K562 treated with DMSO at 1 percent for 4 hours (cell line): ENCODE data around the gene TMEM221. TPM values are rescaled to one million over a fixed set of nuclear protein-coding genes. Genes with fewer than 3 reads are reported as not detected.

Experiments
- total RNA-seq: library from RNA; unstranded; fragments of 300-600 nt; gene quantifications from 2 replicates; pipeline ENCODE4 v1.2.3, GENCODE V29; 2022; ENCODE audit not compliant: insufficient read depth

TMEM221 gene
- not detected in 2 replicates for total RNA-seq

DNA sequence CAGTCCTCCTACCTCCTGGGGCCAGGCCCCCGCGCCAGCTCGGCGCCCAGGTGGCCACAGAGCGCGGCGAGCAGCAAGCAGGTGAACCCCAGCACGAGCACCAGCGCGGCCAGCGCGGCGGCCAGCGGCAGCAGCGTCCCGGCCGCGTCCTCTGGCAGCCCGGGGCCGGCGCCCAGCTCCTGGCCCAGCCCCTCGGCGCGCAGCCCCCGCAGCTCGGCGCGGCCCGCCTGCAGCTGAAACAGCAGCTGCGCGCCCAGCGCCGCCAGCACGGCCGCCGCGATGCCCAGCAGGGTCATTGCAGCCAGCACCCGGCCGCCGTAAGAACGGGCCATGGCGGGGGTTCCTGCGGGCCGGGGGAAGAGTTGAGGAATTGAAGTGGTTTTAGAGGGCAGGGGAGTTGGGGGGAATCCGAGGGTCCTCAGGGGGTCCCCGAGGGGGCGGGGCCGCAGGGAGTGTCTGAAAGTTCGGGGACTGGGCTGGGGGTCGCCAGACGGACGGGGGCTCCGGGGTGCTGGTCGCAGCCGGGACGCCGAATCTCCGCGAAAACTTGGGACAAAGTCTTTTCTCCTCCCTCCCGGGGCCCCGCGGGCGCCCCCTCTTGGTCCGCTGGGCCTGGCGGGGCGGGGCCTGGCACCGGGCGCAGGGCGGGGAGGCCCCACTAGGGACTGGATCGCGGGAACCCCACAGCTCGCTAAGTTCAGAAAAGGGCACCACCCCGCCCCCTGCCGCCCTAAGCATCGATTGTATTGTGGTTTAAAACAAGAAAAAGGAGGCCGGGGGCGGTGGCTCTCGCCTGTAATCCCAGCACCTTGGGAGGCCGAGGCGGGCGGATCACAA, at the start of gene TMEM221:
TMEM221 (minus strand) TSS at position 538 of the 837 bp plus-strand sequence; CDS start at position 332, 206 bp downstream.

DNA sequence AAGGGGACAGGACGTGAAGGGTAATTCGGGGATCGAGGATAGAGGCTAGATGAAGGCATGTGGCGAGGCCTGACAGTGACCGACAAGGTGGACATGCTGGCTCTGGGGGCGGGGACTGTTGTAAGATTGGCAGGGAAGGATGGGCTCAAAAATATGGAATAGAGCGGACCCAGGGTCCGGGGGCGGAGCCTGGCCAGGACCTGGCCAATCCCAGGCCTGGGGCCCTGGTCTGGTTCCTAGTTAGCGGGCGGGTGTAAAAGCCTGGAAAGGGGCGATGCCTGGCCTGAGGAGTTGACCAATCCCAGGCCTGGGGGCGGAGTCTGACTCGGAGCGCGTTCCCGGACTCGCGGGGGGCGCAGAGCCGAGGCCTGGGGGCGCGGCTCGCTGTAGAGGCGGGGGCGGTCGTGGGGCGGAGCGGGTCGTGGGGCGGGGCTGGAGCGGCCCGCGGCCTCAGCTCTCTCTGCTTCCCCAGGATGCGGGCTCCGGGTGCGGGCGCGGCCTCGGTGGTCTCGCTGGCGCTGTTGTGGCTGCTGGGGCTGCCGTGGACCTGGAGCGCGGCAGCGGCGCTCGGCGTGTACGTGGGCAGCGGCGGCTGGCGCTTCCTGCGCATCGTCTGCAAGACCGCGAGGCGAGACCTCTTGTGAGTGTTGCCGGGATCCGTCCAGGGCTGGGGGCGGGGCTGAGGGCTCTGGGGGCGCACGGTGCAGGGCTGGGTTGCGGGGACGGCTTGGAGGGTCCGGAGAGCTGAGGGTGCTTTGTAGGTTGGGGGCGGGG, 21.8 kb upstream of the TMEM221 start, which contains the start of gene SLC27A1:
SLC27A1 (plus strand) TSS at position 457 of the 774 bp plus-strand sequence; CDS start at position 474, 17 bp downstream.

GRCh38 chr19:17460372-17461230, 12.1 kb upstream of the TMEM221 start, which contains the start of gene NXNL1:
NXNL1 (minus strand) TSS chr19:17460926; CDS start chr19:17460869, 57 bp downstream.

GRCh38 chr19:17419621-17420474, 28.6 kb downstream of the TMEM221 start, which contains the start of gene MVB12A:
MVB12A (plus strand) TSS chr19:17420047; CDS start chr19:17420136, 89 bp downstream.

DNA sequence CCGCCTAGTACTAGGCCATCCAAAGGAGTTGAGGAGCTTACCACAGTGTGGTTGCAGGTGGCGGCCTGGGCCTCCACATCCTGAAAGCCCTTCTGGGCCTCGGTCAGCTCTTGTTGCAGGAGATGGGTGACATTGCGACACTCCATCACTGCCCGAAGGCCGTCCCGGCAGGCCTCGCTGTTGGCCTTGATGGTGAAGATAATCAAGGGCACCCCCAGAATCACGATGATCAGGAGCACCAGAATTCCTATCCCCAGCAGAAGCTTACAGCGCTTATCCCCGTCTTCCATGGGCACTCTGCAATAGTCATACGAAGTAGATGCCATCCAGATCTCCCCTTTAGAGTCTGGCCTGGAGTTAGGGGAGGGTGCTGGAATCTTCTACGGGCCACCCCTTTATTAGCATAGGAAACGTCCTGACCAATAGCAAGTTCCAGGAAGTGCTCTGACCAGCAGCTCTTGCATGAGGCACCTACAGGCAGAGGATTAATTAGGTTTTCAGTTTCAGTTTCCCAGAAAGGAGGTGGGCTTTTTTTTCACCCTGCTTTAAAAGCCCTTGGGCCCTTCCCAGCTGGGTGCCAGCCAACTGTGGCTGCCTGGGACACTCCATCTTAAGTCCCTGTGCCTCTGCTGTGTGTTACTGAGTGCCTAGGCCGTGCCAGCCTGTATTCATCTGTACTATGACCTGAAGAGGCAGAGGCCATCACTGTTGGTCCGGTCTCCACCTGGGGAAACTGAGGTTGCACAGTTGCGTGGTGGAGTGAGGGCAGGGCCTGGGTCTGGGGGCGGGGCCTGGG, 43.0 kb downstream of the TMEM221 start, which contains the start of gene BST2:
BST2 (minus strand) TSS at position 381 of the 796 bp plus-strand sequence; CDS start at position 326, 55 bp downstream.

DNA sequence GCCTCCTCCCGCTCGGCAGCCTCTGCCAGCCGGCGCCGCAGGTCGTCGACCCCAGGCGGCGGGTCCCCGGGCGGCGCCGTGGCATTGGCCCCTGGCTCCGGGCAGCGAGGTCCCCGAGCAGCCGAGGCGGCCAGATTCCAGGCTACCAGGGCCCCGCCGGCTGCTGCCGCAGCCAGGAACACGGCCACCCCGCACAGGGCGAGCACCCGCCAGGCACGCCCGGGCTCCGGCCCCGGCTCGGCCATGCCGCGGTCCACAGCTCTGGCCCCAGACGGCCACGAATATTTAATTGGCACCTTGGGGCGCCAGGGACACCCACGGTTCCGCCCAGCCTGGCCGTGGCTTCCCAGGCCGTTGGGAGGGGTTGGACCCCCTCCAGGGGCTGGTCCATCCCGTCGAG, 54.6 kb downstream of the TMEM221 start, which contains the start of gene CCDC194:
CCDC194 (minus strand) TSS at position 283 of the 400 bp plus-strand sequence; CDS start at position 245, 38 bp downstream.

Other genes starting within 250 kb of the TMEM221 start
- 39.2 and 46.9 TPM in 2 replicates for gene USE1, start 233.3 kb downstream of the TMEM221 start, total RNA-seq
- 60.4 and 70.3 TPM in 2 replicates for gene OCEL1, start 222.4 kb downstream of the TMEM221 start, total RNA-seq
- 129 and 155 TPM in 2 replicates for gene NR2F6, start 202.7 kb downstream of the TMEM221 start, total RNA-seq
- not detected in 2 replicates for gene USHBP1, start 183.9 kb downstream of the TMEM221 start, total RNA-seq
- gene BABAM1, start 181.2 kb downstream of the TMEM221 start, total RNA-seq: 90.0 and 120 TPM in 2 replicates
- 2.9 and 4.2 TPM in 2 replicates for gene ANKLE1, start 166.8 kb downstream of the TMEM221 start, total RNA-seq
- 28.5 and 38.4 TPM in 2 replicates for gene ABHD8, start 145.2 kb downstream of the TMEM221 start, total RNA-seq
- 106 and 115 TPM in 2 replicates for gene MRPL34, start 142.8 kb downstream of the TMEM221 start, total RNA-seq
- gene DDA1, start 139.1 kb downstream of the TMEM221 start, total RNA-seq: 48.4 and 62.2 TPM in 2 replicates
- 7.5 and 12.0 TPM in 2 replicates for gene ANO8, start 113.8 kb downstream of the TMEM221 start, total RNA-seq
- gene GTPBP3, start 111.1 kb downstream of the TMEM221 start, total RNA-seq: 58.9 and 72.2 TPM in 2 replicates
- 1.4 TPM in 1 of 2 replicates, not detected in the other for gene PLVAP, start 71.3 kb downstream of the TMEM221 start, total RNA-seq
- 1.3 TPM in 1 of 2 replicates, not detected in the other for gene CCDC194, start 54.5 kb downstream of the TMEM221 start, total RNA-seq
- 559 and 568 TPM in 2 replicates for gene BST2, start 43.0 kb downstream of the TMEM221 start, total RNA-seq
- 75.4 and 81.5 TPM in 2 replicates for gene MVB12A, start 28.6 kb downstream of the TMEM221 start, total RNA-seq
- gene NXNL1, start 12.3 kb upstream of the TMEM221 start, total RNA-seq: not detected in 2 replicates
- gene SLC27A1, start 21.9 kb upstream of the TMEM221 start, total RNA-seq: 2.2 and 3.1 TPM in 2 replicates
- gene PGLS, start 63.0 kb upstream of the TMEM221 start, total RNA-seq: 171 and 183 TPM in 2 replicates
- 81.7 and 93.7 TPM in 2 replicates for gene COLGALT1, start 107.0 kb upstream of the TMEM221 start, total RNA-seq
- gene UNC13A, start 239.7 kb upstream of the TMEM221 start, total RNA-seq: 0.15 and 0.85 TPM in 2 replicates